ENCODE results near the gene RFC4.

RFC4 gene

GRCh38 chr3:186783731-186784515 lies 22.4 kb downstream of the RFC4 start:
- H3K27ac ChIP-seq (ENCODE audit: low read length) = peak overlapping the region; percentile 100
- DNase-seq (peak; percentile 82), ATAC-seq (ENCODE audit: insufficient read depth, low read depth) (peak; percentile 81)
- H3K9me3 ChIP-seq (ENCODE audit: insufficient read depth, low read length, severe bottlenecking) = no peaks in the 10 kb centered on the region
- peaks cover 61% of the 10 kb centered on the region for H3K79me2 ChIP-seq (ENCODE audit: insufficient read depth, low read length)
- peak overlapping the region; percentile 94 for H2AFZ ChIP-seq (ENCODE audit: low read depth, low read length)
- peak overlapping the region; percentile 78 for H3K4me2 ChIP-seq (ENCODE audit: insufficient read depth, low read length)
- no peaks in the 10 kb centered on the region for H3K27me3 ChIP-seq (ENCODE audit: insufficient read depth, low read length, poor library complexity)
- peak overlapping the region; percentile 57 to 78 for H3K4me3 ChIP-seq (ENCODE audit: low read depth in 1 of 2, low read length in 2 of 2)
- peaks cover 42% of the 10 kb centered on the region for H3K4me1 ChIP-seq (ENCODE audit: insufficient read depth, low read length)
- H3K9ac ChIP-seq (ENCODE audit: low read depth, low read length) = peak overlapping the region; percentile 97
- H4K20me1 ChIP-seq (ENCODE audit: insufficient read depth, low read length) = peaks cover 54% of the 10 kb centered on the region
- TF ChIP-seq, protein P1, sequence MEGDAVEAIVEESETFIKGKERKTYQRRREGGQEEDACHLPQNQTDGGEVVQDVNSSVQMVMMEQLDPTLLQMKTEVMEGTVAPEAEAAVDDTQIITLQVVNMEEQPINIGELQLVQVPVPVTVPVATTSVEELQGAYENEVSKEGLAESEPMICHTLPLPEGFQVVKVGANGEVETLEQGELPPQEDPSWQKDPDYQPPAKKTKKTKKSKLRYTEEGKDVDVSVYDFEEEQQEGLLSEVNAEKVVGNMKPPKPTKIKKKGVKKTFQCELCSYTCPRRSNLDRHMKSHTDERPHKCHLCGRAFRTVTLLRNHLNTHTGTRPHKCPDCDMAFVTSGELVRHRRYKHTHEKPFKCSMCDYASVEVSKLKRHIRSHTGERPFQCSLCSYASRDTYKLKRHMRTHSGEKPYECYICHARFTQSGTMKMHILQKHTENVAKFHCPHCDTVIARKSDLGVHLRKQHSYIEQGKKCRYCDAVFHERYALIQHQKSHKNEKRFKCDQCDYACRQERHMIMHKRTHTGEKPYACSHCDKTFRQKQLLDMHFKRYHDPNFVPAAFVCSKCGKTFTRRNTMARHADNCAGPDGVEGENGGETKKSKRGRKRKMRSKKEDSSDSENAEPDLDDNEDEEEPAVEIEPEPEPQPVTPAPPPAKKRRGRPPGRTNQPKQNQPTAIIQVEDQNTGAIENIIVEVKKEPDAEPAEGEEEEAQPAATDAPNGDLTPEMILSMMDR (IDR thresholded peaks at IDR 0.05; ENCODE audit: borderline replicate concordance, extremely low read depth, low read length, poor library complexity, severe bottlenecking) = no peak
- no peak for TF ChIP-seq EZH2 (IDR thresholded peaks at IDR 0.05; ENCODE audit: borderline replicate concordance, low read depth, low read length, severe bottlenecking)
- peaks cover 55% of the 10 kb centered on the region for H3K36me3 ChIP-seq (ENCODE audit: insufficient read depth, low read length)

DNA sequence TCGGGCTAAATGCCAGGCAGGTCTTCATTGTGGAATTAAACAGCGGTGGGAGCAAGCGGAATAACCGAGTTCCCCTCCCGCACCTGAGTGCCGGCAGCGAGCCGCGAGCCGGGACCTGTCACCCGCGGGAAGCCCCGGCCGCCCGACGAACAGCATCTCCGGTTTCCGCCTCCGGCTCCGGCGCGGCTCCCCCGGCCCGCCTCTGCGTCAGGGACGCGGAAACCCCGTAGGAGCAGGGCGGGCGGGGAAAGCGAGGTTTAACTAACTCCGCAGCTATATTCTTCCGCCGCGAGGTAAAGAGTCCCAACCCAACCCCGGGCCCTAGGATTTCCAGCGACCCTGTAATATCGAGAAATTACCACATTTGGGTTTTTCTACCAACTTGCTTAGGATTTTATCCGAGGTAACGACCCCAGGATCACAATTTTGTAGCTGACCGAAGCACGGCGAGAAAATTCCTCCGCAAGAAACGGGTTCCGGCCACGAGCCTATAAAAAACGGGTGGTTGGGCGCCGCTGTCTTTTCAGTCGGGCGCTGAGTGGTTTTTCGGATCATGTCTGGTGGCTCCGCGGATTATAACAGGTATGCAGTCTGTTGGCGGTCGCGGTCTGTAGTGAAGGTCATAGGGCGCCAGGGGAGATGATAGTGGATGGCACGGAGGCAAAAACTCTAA lies 23.1 kb downstream of the RFC4 start, which contains the start of gene EIF4A2:
TSS of gene EIF4A2 (plus strand) at position 520 of the 673 bp plus-strand sequence. CDS start at position 554, 34 bp downstream.
- Histone ChIP-seq H3K9me3 (ENCODE audit: insufficient read depth, low read length, severe bottlenecking) (no peaks in the 10 kb centered on the region), H3K27me3 (ENCODE audit: insufficient read depth, low read length, poor library complexity) (no peaks in the 10 kb centered on the region), H3K79me2 (ENCODE audit: insufficient read depth, low read length) (peaks cover 54% of the 10 kb centered on the region), H3K4me2 (ENCODE audit: insufficient read depth, low read length) (peak within 1 kb of the TSS; percentile 78), H3K4me1 (ENCODE audit: insufficient read depth, low read length) (peaks cover 42% of the 10 kb centered on the region), H3K27ac (ENCODE audit: low read length) (peak within 1 kb of the TSS; percentile 100), H4K20me1 (ENCODE audit: insufficient read depth, low read length) (peaks cover 47% of the 10 kb centered on the region), H2AFZ (ENCODE audit: low read depth, low read length) (peak within 1 kb of the TSS; percentile 94), H3K36me3 (ENCODE audit: insufficient read depth, low read length) (peaks cover 48% of the 10 kb centered on the region), H3K4me3 (ENCODE audit: low read depth in 1 of 2, low read length in 2 of 2) (peak within 1 kb of the TSS; percentile 57 to 78), H3K9ac (ENCODE audit: low read depth, low read length) (peak within 1 kb of the TSS; percentile 97)
- TF ChIP-seq, protein P1 (IDR thresholded peaks at IDR 0.05; ENCODE audit: borderline replicate concordance, extremely low read depth, low read length, poor library complexity, severe bottlenecking) = peak; percentile 3
- no peak for TF ChIP-seq EZH2 (IDR thresholded peaks at IDR 0.05; ENCODE audit: borderline replicate concordance, low read depth, low read length, severe bottlenecking)
- ATAC-seq (ENCODE audit: insufficient read depth, low read depth) = peak; percentile 69
- peak; percentile 87 for DNase-seq

- ATAC-seq (ENCODE audit: insufficient read depth, low read depth) = 0 out of 3 replicates have a peak, but pooled peaks have one; percentile 15
- DNase-seq = no peak
- no peak for TF ChIP-seq EZH2 (IDR thresholded peaks at IDR 0.05; ENCODE audit: borderline replicate concordance, low read depth, low read length, severe bottlenecking)
- TF ChIP-seq, protein P1 (IDR thresholded peaks at IDR 0.05; ENCODE audit: borderline replicate concordance, extremely low read depth, low read length, poor library complexity, severe bottlenecking) = no peak
- peak overlapping the region; percentile 57 to 78 for H3K4me3 ChIP-seq (ENCODE audit: low read depth in 1 of 2, low read length in 2 of 2)
- H3K9me3 ChIP-seq (ENCODE audit: insufficient read depth, low read length, severe bottlenecking) = no peaks in the 10 kb centered on the region
- peaks cover 36% of the 10 kb centered on the region for H3K4me1 ChIP-seq (ENCODE audit: insufficient read depth, low read length)
- H3K9ac ChIP-seq (ENCODE audit: low read depth, low read length) = peak overlapping the region; percentile 97
- H3K27ac ChIP-seq (ENCODE audit: low read length) = peak overlapping the region; percentile 100
- H2AFZ ChIP-seq (ENCODE audit: low read depth, low read length) = peak overlapping the region; percentile 94
- H3K27me3 ChIP-seq (ENCODE audit: insufficient read depth, low read length, poor library complexity) = no peaks in the 10 kb centered on the region
- peaks cover 41% of the 10 kb centered on the region for H4K20me1 ChIP-seq (ENCODE audit: insufficient read depth, low read length)
- peak overlapping the region; percentile 78 for H3K4me2 ChIP-seq (ENCODE audit: insufficient read depth, low read length)
- H3K36me3 ChIP-seq (ENCODE audit: insufficient read depth, low read length) = peaks cover 42% of the 10 kb centered on the region
- H3K79me2 ChIP-seq (ENCODE audit: insufficient read depth, low read length) = peaks cover 48% of the 10 kb centered on the region
Observed at GRCh38 chr3:186782542-186783057, 23.7 kb downstream of the RFC4 start.

Data from DND-41 (cell line).